ENCODE data around the gene SUCLG2. TPM values are rescaled to one million over a fixed set of nuclear protein-coding genes. Genes with fewer than 3 reads are reported as not detected.

SUCLG2 gene
- total and polyA plus RNA-seq, 11 donors: 41.6 to 119 (median 77.6) TPM

- Histone ChIP-seq H3K27me3 (no peaks in the 10 kb centered on the region), H3K27ac (no peak overlapping the region), H3K4me1 (no peaks in the 10 kb centered on the region), H3K4me3 (no peak overlapping the region), H3K36me3 (peaks cover 0 to 6% (median 0%) of the 10 kb centered on the region in 9 donors), H3K9me3 (peaks cover 0 to 7% (median 0%) of the 10 kb centered on the region in 12 donors)
- WGBS, 4 donors: 95 to 100% (median 99%) methylated on average over 1 of the region's 1 CpG
- intact Hi-C loops (cut with DNase I): no loop called here
- ATAC-seq (no peak), DNase-seq (no peak)
- TF ChIP-seq POLR2A (IDR thresholded peaks at IDR 0.05) (no peak), CTCF (IDR thresholded peaks at IDR 0.05) (no peak)
Measured at GRCh38 chr3:67431887-67432286, 222.5 kb downstream of the SUCLG2 start.

- ATAC-seq (no peak), DNase-seq (no peak)
- Histone ChIP-seq H3K27me3 (no peaks in the 10 kb centered on the region), H3K9me3 (peaks cover 0 to 18% (median 8%) of the 10 kb centered on the region in 12 donors), H3K36me3 (no peaks in the 10 kb centered on the region), H3K4me1 (peaks cover 0 to 4% (median 0%) of the 10 kb centered on the region in 12 donors), H3K4me3 (no peak overlapping the region), H3K27ac (no peak overlapping the region)
- TF ChIP-seq POLR2A (IDR thresholded peaks at IDR 0.05) (no peak), CTCF (IDR thresholded peaks at IDR 0.05) (no peak)
- intact Hi-C loops (cut with DNase I): no loop called here
Measured at GRCh38 chr3:67423722-67424121, 230.7 kb downstream of the SUCLG2 start.

- DNase-seq: no peak
- no peak for ATAC-seq
- H3K27ac ChIP-seq: no peak overlapping the region
- intact Hi-C loops (cut with DNase I): no loop called here
- H3K4me1 ChIP-seq: peaks cover 0 to 8% (median 1%) of the 10 kb centered on the region in 12 donors
- H3K9me3 ChIP-seq: peaks cover 0 to 18% (median 8%) of the 10 kb centered on the region in 12 donors
- H3K36me3 ChIP-seq: no peaks in the 10 kb centered on the region
- WGBS, 4 donors: 78 to 98% (median 90%) methylated on average over 1 of the region's 1 CpG
- H3K4me3 ChIP-seq: no peak overlapping the region
- TF ChIP-seq CTCF (IDR thresholded peaks at IDR 0.05) (no peak), POLR2A (IDR thresholded peaks at IDR 0.05) (no peak)
- H3K27me3 ChIP-seq: no peaks in the 10 kb centered on the region
Measured at GRCh38 chr3:67421912-67422311, 232.5 kb downstream of the SUCLG2 start.

- intact Hi-C loops (cut with DNase I): loop anchor here in 1 of 10 donors (10.0 kb wide), 1 partner anchor 235 kb away; the partner anchor contains the start of gene SUCLG2
Measured at GRCh38 chr3:67419779-67420178, 234.6 kb downstream of the SUCLG2 start.

More at GRCh38 chr3:67419779-67420178, 234.6 kb downstream of the SUCLG2 start:
- peaks cover 0 to 8% (median 1%) of the 10 kb centered on the region in 12 donors for H3K4me1 ChIP-seq
- peaks cover 0 to 18% (median 8%) of the 10 kb centered on the region in 12 donors for H3K9me3 ChIP-seq
- H3K27me3 ChIP-seq: no peaks in the 10 kb centered on the region
- no peak for ATAC-seq
- no peak overlapping the region for H3K27ac ChIP-seq
- no peaks in the 10 kb centered on the region for H3K36me3 ChIP-seq
- H3K4me3 ChIP-seq: no peak overlapping the region
- TF ChIP-seq POLR2A (IDR thresholded peaks at IDR 0.05): no peak
- no peak for TF ChIP-seq CTCF (IDR thresholded peaks at IDR 0.05)
- DNase-seq: no peak
